ENCODE measurements around the gene VWA3B. TPM values are rescaled to one million over a fixed set of nuclear protein-coding genes. Genes with fewer than 3 reads are reported as not detected.
A peak's percentile ranks its signal among the peaks of the same experiment; 100 is the strongest.

VWA3B gene
- total RNA-seq, 1 donor from 2014 or later = not detected

GRCh38 chr2:98153481-98153880, 66.5 kb downstream of the VWA3B start:
- no peak for TF ChIP-seq CTCF (IDR thresholded peaks at IDR 0.05)
- intact Hi-C loops (cut with DNase I) = no loop called here
- no peaks in the 10 kb centered on the region for H3K27me3 ChIP-seq
- no peaks in the 10 kb centered on the region for H3K36me3 ChIP-seq
- peak overlapping the region in 1 of 2 donors; percentile 30 for H3K4me3 ChIP-seq
- H3K9me3 ChIP-seq = no peaks in the 10 kb centered on the region
- peaks cover 0 to 12% of the 10 kb centered on the region in 2 donors for H3K4me1 ChIP-seq
- no peak for DNase-seq (ENCODE audit: low spot score in 2 of 2)
- peak overlapping the region; percentile 56 to 63 for H3K27ac ChIP-seq

GRCh38 chr2:98155291-98155690, 68.3 kb downstream of the VWA3B start:
- Histone ChIP-seq H3K27ac (no peak overlapping the region), H3K4me1 (peaks cover 11 to 24% of the 10 kb centered on the region in 2 donors), H3K4me3 (no peak overlapping the region), H3K36me3 (no peaks in the 10 kb centered on the region), H3K27me3 (no peaks in the 10 kb centered on the region), H3K9me3 (no peaks in the 10 kb centered on the region)
- TF ChIP-seq CTCF (IDR thresholded peaks at IDR 0.05) = no peak
- intact Hi-C loops (cut with DNase I) = no loop called here
- DNase-seq (ENCODE audit: low spot score in 2 of 2) = no peak

- DNase-seq (ENCODE audit: low spot score in 2 of 2) = no peak
- TF ChIP-seq CTCF (IDR thresholded peaks at IDR 0.05) = no peak
- intact Hi-C loops (cut with DNase I) = no loop called here
- Histone ChIP-seq H3K4me3 (no peak overlapping the region), H3K27ac (no peak overlapping the region), H3K36me3 (no peaks in the 10 kb centered on the region), H3K27me3 (no peaks in the 10 kb centered on the region), H3K9me3 (no peaks in the 10 kb centered on the region), H3K4me1 (peaks cover 15 to 28% of the 10 kb centered on the region in 2 donors)
Measured at GRCh38 chr2:98155716-98156115, 68.7 kb downstream of the VWA3B start.

GRCh38 chr2:98156304-98156703, 69.3 kb downstream of the VWA3B start:
- no peak for DNase-seq (ENCODE audit: low spot score in 2 of 2)
- peaks cover 20 to 34% of the 10 kb centered on the region in 2 donors for H3K4me1 ChIP-seq
- TF ChIP-seq CTCF (IDR thresholded peaks at IDR 0.05) = no peak
- no peak overlapping the region for H3K4me3 ChIP-seq
- no peaks in the 10 kb centered on the region for H3K27me3 ChIP-seq
- intact Hi-C loops (cut with DNase I) = no loop called here
- H3K36me3 ChIP-seq = no peaks in the 10 kb centered on the region
- H3K27ac ChIP-seq = no peak overlapping the region
- no peaks in the 10 kb centered on the region for H3K9me3 ChIP-seq

GRCh38 chr2:98157557-98157956, 70.6 kb downstream of the VWA3B start:
- H3K36me3 ChIP-seq = no peaks in the 10 kb centered on the region
- no peaks in the 10 kb centered on the region for H3K9me3 ChIP-seq
- peaks cover 23 to 45% of the 10 kb centered on the region in 2 donors for H3K4me1 ChIP-seq
- peak overlapping the region in 1 of 2 donors; percentile 72 for H3K27ac ChIP-seq
- no peaks in the 10 kb centered on the region for H3K27me3 ChIP-seq
- no peak for TF ChIP-seq CTCF (IDR thresholded peaks at IDR 0.05)
- intact Hi-C loops (cut with DNase I) = no loop called here
- H3K4me3 ChIP-seq = no peak overlapping the region
- DNase-seq (ENCODE audit: low spot score in 2 of 2) = no peak

- peak; percentile 42 to 77 for DNase-seq (ENCODE audit: low spot score in 2 of 2)
- intact Hi-C loops (cut with DNase I) = no loop called here
- Histone ChIP-seq H3K4me3 (peak overlapping the region in 1 of 2 donors; percentile 5), H3K9me3 (no peaks in the 10 kb centered on the region), H3K4me1 (peaks cover 28 to 44% of the 10 kb centered on the region in 2 donors), H3K27ac (peak overlapping the region; percentile 60 to 72), H3K36me3 (no peaks in the 10 kb centered on the region), H3K27me3 (no peaks in the 10 kb centered on the region)
- no peak for TF ChIP-seq CTCF (IDR thresholded peaks at IDR 0.05)
Measured at GRCh38 chr2:98158305-98158704, 71.3 kb downstream of the VWA3B start.

All from ascending aorta (tissue), 2 donors.